UCSD-AML1 (cell line): ENCODE data around the gene RHOT1.
"Not testable (repeated sequence)": the region's sequence is repeated elsewhere in the genome, so short reads cannot be mapped to it uniquely, and the experiment has no call there.

Experiments
- DNase-seq: peaks from one replicate; lab custom pipeline; 2025; ENCODE audit not compliant: unreplicated experiment; lab: John Stamatoyannopoulos, UW

RHOT1 gene

GRCh38 chr17:32142038-32142856 is at the start of gene RHOT1:
Gene RHOT1 (plus strand): TSS chr17:32142502. CDS start chr17:32142693, 191 bp downstream.
- peak; percentile 90 for DNase-seq

- DNase-seq = no peak
These were observed 42.6 kb upstream of the RHOT1 start for GRCh38 chr17:32099686-32100085.

GRCh38 chr17:32100323-32100722 is 42.0 kb upstream of the RHOT1 start:
- DNase-seq = not testable (repeated sequence)

- no peak for DNase-seq
These were observed 41.2 kb upstream of the RHOT1 start for GRCh38 chr17:32100971-32101631.

GRCh38 chr17:32102172-32102571 is 40.1 kb upstream of the RHOT1 start:
- no peak for DNase-seq

- DNase-seq = no peak
These were observed 39.6 kb upstream of the RHOT1 start for GRCh38 chr17:32102646-32103186.

GRCh38 chr17:32103476-32104113 is 38.7 kb upstream of the RHOT1 start:
- no peak for DNase-seq

- no peak for DNase-seq
These were observed 38.1 kb upstream of the RHOT1 start for GRCh38 chr17:32104158-32104557.

GRCh38 chr17:32106471-32106981 is 35.8 kb upstream of the RHOT1 start:
- DNase-seq = not testable (repeated sequence)

GRCh38 chr17:32107194-32107593 is 35.1 kb upstream of the RHOT1 start:
- not testable (repeated sequence) for DNase-seq

GRCh38 chr17:32110596-32110995 is 31.7 kb upstream of the RHOT1 start:
- no peak for DNase-seq

- DNase-seq = peak; percentile 62
These were observed 31.0 kb upstream of the RHOT1 start for GRCh38 chr17:32111141-32111771.

- peak; percentile 43 for DNase-seq
These were observed 29.9 kb upstream of the RHOT1 start for GRCh38 chr17:32112416-32112815.

- DNase-seq = no peak
These were observed 27.8 kb upstream of the RHOT1 start for GRCh38 chr17:32114536-32114935.

- not testable (repeated sequence) for DNase-seq
These were observed 26.8 kb upstream of the RHOT1 start for GRCh38 chr17:32115546-32115945.

GRCh38 chr17:32116937-32117336 is 25.4 kb upstream of the RHOT1 start:
- DNase-seq = no peak

- DNase-seq = no peak
These were observed 24.9 kb upstream of the RHOT1 start for GRCh38 chr17:32117399-32117798.

GRCh38 chr17:32118088-32118487 is 24.2 kb upstream of the RHOT1 start:
- not testable (repeated sequence) for DNase-seq

GRCh38 chr17:32118835-32119234 is 23.5 kb upstream of the RHOT1 start:
- no peak for DNase-seq

GRCh38 chr17:32120141-32120540 is 22.2 kb upstream of the RHOT1 start:
- DNase-seq = no peak

GRCh38 chr17:32120716-32121115 is 21.6 kb upstream of the RHOT1 start:
- DNase-seq = no peak
